H1 (cell line): ENCODE measurements around the gene ZNF92. TPM values are rescaled to one million over a fixed set of nuclear protein-coding genes. Genes with fewer than 3 reads are reported as not detected.

Source experiments
- CHD2 ChIP-seq: IDR thresholded peaks from 2 replicates; pipeline ENCODE4 v1.6.1; 2012; ENCODE audit warnings: low read length, improper control_type of control experiment
- JUND ChIP-seq: IDR thresholded peaks from 2 replicates; pipeline ENCODE4 v1.6.1; 2011; ENCODE audit warnings: mild to moderate bottlenecking, improper control_type of control experiment, low read length
- KDM1A ChIP-seq: fragments of 200-600, 300-600 bp; sonication (generic); IDR thresholded peaks from 2 replicates; pipeline ENCODE4 v1.7.1; 2016; ENCODE audit warnings: mild to moderate bottlenecking, low read length, borderline replicate concordance
- NANOG ChIP-seq: IDR thresholded peaks from 2 replicates; pipeline ENCODE4 v1.6.1; 2011; ENCODE audit warnings: low read length, low read depth, mild to moderate bottlenecking, inconsistent platforms; ENCODE audit not compliant: insufficient read depth, poor library complexity, severe bottlenecking
- polyA plus RNA-seq, 7 experiments: library from polyadenylated mRNA; depleted of rRNA in 3 of 7; stranded (reverse) in 5 of 7; unstranded in 2 of 7; fragments of >200 nt in 5 of 7; fragments of 200-250 nt in 2 of 7; gene quantifications; 1 replicate in 5 of 7; 2 replicates in 1 of 7; 4 replicates in 1 of 7; pipeline versions ENCODE4 v1.2.1 to v1.2.3, GENCODE V29; 2011 to 2013; ENCODE audit warnings: missing spikeins in 2 of 7, mixed read lengths in 2 of 7
- total RNA-seq: library from RNA; stranded (reverse); fragmentation: NEBNext Ultra II Directional; extraction: Animal tissue kit (Norgen Biotek cat#: 25700); gene quantifications from 2 replicates; pipeline ENCODE4 v1.2.1, GENCODE V29; 2021
- TF ChIP-seq, protein P1 (sequence below): IDR thresholded peaks from 2 replicates; pipeline ENCODE4 v1.6.1; 2012; ENCODE audit warnings: inconsistent platforms
- TF ChIP-seq, protein P2 (sequence below), 3 experiments: IDR thresholded peaks; 1 replicate in 2 of 3; 2 replicates in 1 of 3; pipeline versions ENCODE4 v1.5.1 to v1.6.1; 2011; ENCODE audit warnings: low read length in 3 of 3, mild to moderate bottlenecking in 3 of 3, inconsistent platforms in 2 of 3, low read depth in 1 of 3, moderate library complexity in 1 of 3; ENCODE audit not compliant: insufficient read depth in 1 of 3; ENCODE audit errors: control extremely low read depth in 1 of 3

ZNF92 gene
- total and polyA plus RNA-seq, 2 of the 8 experiments (the other 6 are each of a cell fraction or from before 2014, with no cell fraction given): 2.8 to 39.8 TPM

DNA sequence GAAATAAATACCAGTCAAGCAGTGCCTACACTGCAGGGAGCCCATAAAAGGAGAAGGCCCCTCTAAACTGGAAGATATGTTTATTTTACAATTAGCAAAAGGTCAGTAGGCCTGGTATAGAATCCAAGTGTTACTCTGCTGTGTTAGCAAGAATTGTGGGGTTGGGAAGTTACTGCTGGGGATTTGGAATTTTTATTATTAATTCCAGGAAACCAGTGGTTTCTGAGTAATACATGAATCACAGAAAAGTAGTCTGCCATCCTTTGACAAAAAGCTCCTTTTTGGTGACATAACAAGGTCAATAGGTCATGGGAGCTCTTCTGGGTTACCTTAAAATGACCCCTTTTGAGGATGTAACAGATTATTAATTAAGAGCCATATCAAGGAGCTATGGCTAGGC, 67.4 kb downstream of the ZNF92 start (continued):
- TF ChIP-seq CHD2 (no peak), NANOG (no peak), KDM1A (no peak), JUND (no peak)
- TF ChIP-seq, protein P1, sequence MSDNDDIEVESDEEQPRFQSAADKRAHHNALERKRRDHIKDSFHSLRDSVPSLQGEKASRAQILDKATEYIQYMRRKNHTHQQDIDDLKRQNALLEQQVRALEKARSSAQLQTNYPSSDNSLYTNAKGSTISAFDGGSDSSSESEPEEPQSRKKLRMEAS: no peak
- TF ChIP-seq, protein P2, sequence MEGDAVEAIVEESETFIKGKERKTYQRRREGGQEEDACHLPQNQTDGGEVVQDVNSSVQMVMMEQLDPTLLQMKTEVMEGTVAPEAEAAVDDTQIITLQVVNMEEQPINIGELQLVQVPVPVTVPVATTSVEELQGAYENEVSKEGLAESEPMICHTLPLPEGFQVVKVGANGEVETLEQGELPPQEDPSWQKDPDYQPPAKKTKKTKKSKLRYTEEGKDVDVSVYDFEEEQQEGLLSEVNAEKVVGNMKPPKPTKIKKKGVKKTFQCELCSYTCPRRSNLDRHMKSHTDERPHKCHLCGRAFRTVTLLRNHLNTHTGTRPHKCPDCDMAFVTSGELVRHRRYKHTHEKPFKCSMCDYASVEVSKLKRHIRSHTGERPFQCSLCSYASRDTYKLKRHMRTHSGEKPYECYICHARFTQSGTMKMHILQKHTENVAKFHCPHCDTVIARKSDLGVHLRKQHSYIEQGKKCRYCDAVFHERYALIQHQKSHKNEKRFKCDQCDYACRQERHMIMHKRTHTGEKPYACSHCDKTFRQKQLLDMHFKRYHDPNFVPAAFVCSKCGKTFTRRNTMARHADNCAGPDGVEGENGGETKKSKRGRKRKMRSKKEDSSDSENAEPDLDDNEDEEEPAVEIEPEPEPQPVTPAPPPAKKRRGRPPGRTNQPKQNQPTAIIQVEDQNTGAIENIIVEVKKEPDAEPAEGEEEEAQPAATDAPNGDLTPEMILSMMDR (IDR thresholded peaks at IDR 0.05; ENCODE audit: control extremely low read depth in 1 of 3, insufficient read depth in 1 of 3, low read depth in 1 of 3, low read length in 3 of 3): no peak
- TF ChIP-seq, all 59 proteins: peak for 0
